Liver (tissue), 9 donors: ENCODE results near the gene OXNAD1. TPM values are rescaled to one million over a fixed set of nuclear protein-coding genes. Genes with fewer than 3 reads are reported as not detected.

Experiments used
- DNase-seq: peaks from one replicate; pipeline ENCODE4 v3.0.0-alpha.2; 2017; ENCODE audit warnings: low spot score
- H3K27ac ChIP-seq, 2 donors: one replicate each; pipeline ENCODE4 v1.7.0; 2013; ENCODE audit warnings: inconsistent platforms in 2 of 2, low read length in 2 of 2, control low read depth in 1 of 2, low read depth in 1 of 2, mild to moderate bottlenecking in 1 of 2
- H3K27me3 ChIP-seq, 4 donors: one replicate each; pipeline versions ENCODE4 v1.6.1 to v1.7.0; 2013; ENCODE audit warnings: low read length in 3 of 4, inconsistent platforms in 1 of 4, mild to moderate bottlenecking in 1 of 4, moderate library complexity in 1 of 4; ENCODE audit not compliant: control insufficient read depth in 4 of 4, insufficient read depth in 4 of 4
- H3K36me3 ChIP-seq, 4 donors: one replicate each; pipeline versions ENCODE4 v1.6.1 to v1.7.0; 2013; ENCODE audit warnings: low read length in 3 of 4, mild to moderate bottlenecking in 3 of 4, low read depth in 1 of 4, moderate library complexity in 1 of 4; ENCODE audit not compliant: control insufficient read depth in 4 of 4, insufficient read depth in 3 of 4
- H3K4me1 ChIP-seq, 4 donors: one replicate each; pipeline versions ENCODE4 v1.6.1 to v1.7.0; 2013; ENCODE audit warnings: low read length in 3 of 4, mild to moderate bottlenecking in 3 of 4, moderate library complexity in 1 of 4; ENCODE audit not compliant: control insufficient read depth in 4 of 4, insufficient read depth in 4 of 4
- H3K4me3 ChIP-seq, 3 donors: one replicate each; pipeline versions ENCODE4 v1.6.1 to v1.7.0; 2013; ENCODE audit warnings: low read length in 3 of 3, control low read depth in 1 of 3, low read depth in 1 of 3, mild to moderate bottlenecking in 1 of 3
- H3K9ac ChIP-seq, 2 donors: one replicate each; pipeline ENCODE4 v1.7.0; 2013; ENCODE audit warnings: low read length in 2 of 2, mild to moderate bottlenecking in 2 of 2, moderate library complexity in 2 of 2, control low read depth in 1 of 2, low read depth in 1 of 2
- H3K9me3 ChIP-seq, 4 donors: one replicate each; pipeline versions ENCODE4 v1.6.1 to v1.7.0; 2013; ENCODE audit warnings: low read length in 3 of 4; ENCODE audit not compliant: control insufficient read depth in 4 of 4
- EGR1 ChIP-seq, 2 donors: IDR thresholded peaks; 2 replicates each; pipeline ENCODE4 v1.6.1; 2016 to 2018; ENCODE audit warnings: antibody characterized with exemption in 2 of 2, low read depth in 2 of 2
- FOXA1 ChIP-seq: IDR thresholded peaks from 2 replicates; pipeline ENCODE4 v1.6.1; 2016; ENCODE audit warnings: antibody characterized with exemption
- FOXA2 ChIP-seq: IDR thresholded peaks from 2 replicates; pipeline ENCODE4 v1.6.1; 2016; ENCODE audit warnings: antibody characterized with exemption
- GABPA ChIP-seq, 2 donors: IDR thresholded peaks in 1 of 2; conservative IDR thresholded peaks in 1 of 2; 2 replicates each; pipeline ENCODE4 v1.6.1; 2016; ENCODE audit warnings: antibody characterized with exemption in 2 of 2, mild to moderate bottlenecking in 1 of 2, moderate library complexity in 1 of 2
- HNF4A ChIP-seq, 2 donors: conservative IDR thresholded peaks; 2 replicates each; pipeline ENCODE4 v1.6.1; 2016; ENCODE audit warnings: antibody characterized with exemption in 2 of 2, mild to moderate bottlenecking in 2 of 2
- HNF4G ChIP-seq: IDR thresholded peaks from 2 replicates; pipeline ENCODE4 v1.6.1; 2016; ENCODE audit warnings: antibody characterized with exemption
- JUND ChIP-seq, 2 donors: IDR thresholded peaks; 2 replicates each; pipeline ENCODE4 v1.6.1; 2016; ENCODE audit warnings: antibody characterized with exemption in 2 of 2
- NR2F2 ChIP-seq: IDR thresholded peaks from 2 replicates; pipeline ENCODE4 v1.6.1; 2016; ENCODE audit warnings: antibody characterized with exemption
- RAD21 ChIP-seq, 2 donors: IDR thresholded peaks; 2 replicates each; pipeline ENCODE4 v1.6.1; 2016; ENCODE audit warnings: antibody characterized with exemption in 2 of 2, mild to moderate bottlenecking in 2 of 2
- REST ChIP-seq: IDR thresholded peaks from 2 replicates; pipeline ENCODE4 v1.6.1; 2016; ENCODE audit warnings: antibody characterized with exemption, mild to moderate bottlenecking
- RXRA ChIP-seq, 2 donors: IDR thresholded peaks; 2 replicates each; pipeline ENCODE4 v1.6.1; 2017 to 2018; ENCODE audit warnings: antibody characterized with exemption in 2 of 2, mild to moderate bottlenecking in 1 of 2
- SP1 ChIP-seq: IDR thresholded peaks from 2 replicates; pipeline ENCODE4 v1.6.1; 2018; ENCODE audit warnings: antibody characterized with exemption, mild to moderate bottlenecking
- TAF1 ChIP-seq: conservative IDR thresholded peaks from 2 replicates; pipeline ENCODE4 v1.6.1; 2016; ENCODE audit warnings: antibody characterized with exemption, mild to moderate bottlenecking
- YY1 ChIP-seq: IDR thresholded peaks from 2 replicates; pipeline ENCODE4 v1.6.1; 2016; ENCODE audit warnings: antibody characterized with exemption, mild to moderate bottlenecking
- ZBTB33 ChIP-seq: IDR thresholded peaks from 2 replicates; pipeline ENCODE4 v1.6.1; 2016; ENCODE audit warnings: antibody characterized with exemption
- WGBS: extraction: QIAGEN DNeasy Blood & Tissue Kit; methylation state at CpG from one replicate; pipeline ENCODE4 v1.1.7; 2013; 5-methylcytosine and 5-hydroxymethylcytosine counted together
- polyA plus RNA-seq, 2 donors: library from polyadenylated mRNA; stranded (reverse) in 1 of 2; unstranded in 1 of 2; fragments of 200-250 nt in 1 of 2; fragments of >200 nt in 1 of 2; fragmentation: Nextera tagmentation in 1 of 2; extraction: Ambion mirVana in 1 of 2; gene quantifications; one replicate each; pipeline versions ENCODE4 v1.2.1 to v1.2.3, GENCODE V29; 2013 to 2015
- total RNA-seq, 2 donors: library from RNA; depleted of rRNA; stranded (reverse); fragments of >200 nt; gene quantifications; one replicate each; pipeline ENCODE4 v1.2.3, GENCODE V29; 2014
- TF ChIP-seq, protein P1 (sequence below): fragments of 150-350 bp; IDR thresholded peaks from 2 replicates; pipeline ENCODE4 v1.5.1; 2017; ENCODE audit warnings: improper control_type of control experiment, low read depth, low read length; ENCODE audit not compliant: missing input control
- TF ChIP-seq, protein P2 (sequence below): IDR thresholded peaks from 2 replicates; pipeline ENCODE4 v1.6.1; 2016; ENCODE audit warnings: antibody characterized with exemption
- donor health status: healthy.
- donor health status: healthy.
- donor health status: healthy.
- donor health status: healthy.
- donor health status: healthy.

Gene OXNAD1
- total and polyA plus RNA-seq, 4 donors: 9.3 to 24.6 (median 14.1) TPM

GRCh38 chr3:16229681-16230080, 35.3 kb upstream of the OXNAD1 start (continued):
- no peak for TF ChIP-seq ZBTB33

DNA sequence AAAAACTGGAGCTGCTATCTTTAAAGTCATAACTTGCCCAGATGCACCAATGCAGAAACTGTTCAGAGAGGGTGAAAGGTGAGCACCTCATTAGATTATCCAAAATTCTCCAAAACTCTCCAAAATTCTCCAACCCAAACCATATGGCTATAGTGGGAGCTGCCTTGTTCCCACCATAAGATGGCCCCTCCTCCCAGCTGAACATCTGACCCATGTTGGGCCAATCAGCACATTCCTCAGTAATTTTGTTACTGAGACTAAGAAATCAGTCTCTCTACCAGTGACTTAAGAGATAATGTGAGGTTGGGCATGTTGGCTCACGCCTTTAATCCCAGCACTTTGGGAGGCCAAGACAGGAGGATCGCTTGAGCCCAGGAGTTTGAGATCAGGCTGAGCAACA, 33.0 kb upstream of the OXNAD1 start:
- Histone ChIP-seq H3K4me3 (no peak overlapping the region), H3K27ac (no peak overlapping the region), H3K4me1 (no peaks in the 10 kb centered on the region), H3K36me3 (no peaks in the 10 kb centered on the region), H3K9ac (no peak overlapping the region), H3K9me3 (no peaks in the 10 kb centered on the region), H3K27me3 (no peaks in the 10 kb centered on the region)
- 94% methylated on average over 2 of the region's 2 CpGs for WGBS
- TF ChIP-seq HNF4A (conservative IDR thresholded peaks at IDR 0.05): no peak
- TF ChIP-seq REST: no peak
- TF ChIP-seq, protein P1, sequence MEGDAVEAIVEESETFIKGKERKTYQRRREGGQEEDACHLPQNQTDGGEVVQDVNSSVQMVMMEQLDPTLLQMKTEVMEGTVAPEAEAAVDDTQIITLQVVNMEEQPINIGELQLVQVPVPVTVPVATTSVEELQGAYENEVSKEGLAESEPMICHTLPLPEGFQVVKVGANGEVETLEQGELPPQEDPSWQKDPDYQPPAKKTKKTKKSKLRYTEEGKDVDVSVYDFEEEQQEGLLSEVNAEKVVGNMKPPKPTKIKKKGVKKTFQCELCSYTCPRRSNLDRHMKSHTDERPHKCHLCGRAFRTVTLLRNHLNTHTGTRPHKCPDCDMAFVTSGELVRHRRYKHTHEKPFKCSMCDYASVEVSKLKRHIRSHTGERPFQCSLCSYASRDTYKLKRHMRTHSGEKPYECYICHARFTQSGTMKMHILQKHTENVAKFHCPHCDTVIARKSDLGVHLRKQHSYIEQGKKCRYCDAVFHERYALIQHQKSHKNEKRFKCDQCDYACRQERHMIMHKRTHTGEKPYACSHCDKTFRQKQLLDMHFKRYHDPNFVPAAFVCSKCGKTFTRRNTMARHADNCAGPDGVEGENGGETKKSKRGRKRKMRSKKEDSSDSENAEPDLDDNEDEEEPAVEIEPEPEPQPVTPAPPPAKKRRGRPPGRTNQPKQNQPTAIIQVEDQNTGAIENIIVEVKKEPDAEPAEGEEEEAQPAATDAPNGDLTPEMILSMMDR: no peak
- TF ChIP-seq GABPA (IDR thresholded peaks at IDR 0.05 in 1 of 2, conservative IDR thresholded peaks at IDR 0.05 in 1 of 2): no peak
- TF ChIP-seq FOXA1: no peak
- DNase-seq: no peak

DNA sequence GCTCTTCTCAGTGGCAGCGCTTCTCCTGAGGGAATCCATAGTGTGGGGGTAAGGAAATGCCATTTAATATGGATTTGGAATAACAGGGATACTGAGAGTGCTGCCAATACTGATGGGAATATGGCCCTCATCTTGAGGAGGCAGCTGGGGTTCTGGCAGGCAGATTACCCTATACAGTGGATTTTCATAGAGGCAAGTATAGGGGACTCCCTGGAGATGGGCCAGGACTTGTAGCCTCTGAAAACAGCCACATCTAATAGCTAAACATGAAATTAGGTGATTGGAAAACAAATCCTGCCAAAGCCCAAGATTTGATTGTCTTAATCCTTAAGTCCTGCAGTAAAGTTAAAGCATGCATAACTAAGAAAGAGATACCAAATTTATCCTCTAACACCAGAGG, 31.2 kb upstream of the OXNAD1 start:
- 98% methylated on average over 1 of the region's 1 CpG for WGBS
- H3K9ac ChIP-seq: no peak overlapping the region
- peaks cover 0 to under 1% (median 0%) of the 10 kb centered on the region in 4 donors for H3K4me1 ChIP-seq
- H3K4me3 ChIP-seq: no peak overlapping the region
- no peaks in the 10 kb centered on the region for H3K27me3 ChIP-seq
- no peaks in the 10 kb centered on the region for H3K36me3 ChIP-seq
- H3K27ac ChIP-seq: no peak overlapping the region
- H3K9me3 ChIP-seq: no peaks in the 10 kb centered on the region
- DNase-seq: no peak
- TF ChIP-seq TAF1: no peak
- no peak for TF ChIP-seq RAD21 (IDR thresholded peaks at IDR 0.05)
- TF ChIP-seq FOXA2: no peak
- no peak for TF ChIP-seq REST
- TF ChIP-seq, protein P1: no peak
- TF ChIP-seq, protein P2, sequence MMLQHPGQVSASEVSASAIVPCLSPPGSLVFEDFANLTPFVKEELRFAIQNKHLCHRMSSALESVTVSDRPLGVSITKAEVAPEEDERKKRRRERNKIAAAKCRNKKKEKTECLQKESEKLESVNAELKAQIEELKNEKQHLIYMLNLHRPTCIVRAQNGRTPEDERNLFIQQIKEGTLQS: no peak
- TF ChIP-seq YY1: no peak
- TF ChIP-seq SP1: no peak
- TF ChIP-seq GABPA (IDR thresholded peaks at IDR 0.05 in 1 of 2, conservative IDR thresholded peaks at IDR 0.05 in 1 of 2): no peak
- TF ChIP-seq HNF4A (conservative IDR thresholded peaks at IDR 0.05): no peak
- TF ChIP-seq FOXA1: no peak
- TF ChIP-seq EGR1 (IDR thresholded peaks at IDR 0.05; ENCODE audit: low read depth in 2 of 2): no peak
- TF ChIP-seq JUND (IDR thresholded peaks at IDR 0.05): no peak
- no peak for TF ChIP-seq HNF4G
- no peak for TF ChIP-seq NR2F2
- TF ChIP-seq RXRA (IDR thresholded peaks at IDR 0.05): no peak
